Measurements from ENCODE around the gene EMC7.
"Not testable (repeated sequence)": the region's sequence is repeated elsewhere in the genome, so short reads cannot be mapped to it uniquely, and the experiment has no call there.

Gene EMC7

DNA sequence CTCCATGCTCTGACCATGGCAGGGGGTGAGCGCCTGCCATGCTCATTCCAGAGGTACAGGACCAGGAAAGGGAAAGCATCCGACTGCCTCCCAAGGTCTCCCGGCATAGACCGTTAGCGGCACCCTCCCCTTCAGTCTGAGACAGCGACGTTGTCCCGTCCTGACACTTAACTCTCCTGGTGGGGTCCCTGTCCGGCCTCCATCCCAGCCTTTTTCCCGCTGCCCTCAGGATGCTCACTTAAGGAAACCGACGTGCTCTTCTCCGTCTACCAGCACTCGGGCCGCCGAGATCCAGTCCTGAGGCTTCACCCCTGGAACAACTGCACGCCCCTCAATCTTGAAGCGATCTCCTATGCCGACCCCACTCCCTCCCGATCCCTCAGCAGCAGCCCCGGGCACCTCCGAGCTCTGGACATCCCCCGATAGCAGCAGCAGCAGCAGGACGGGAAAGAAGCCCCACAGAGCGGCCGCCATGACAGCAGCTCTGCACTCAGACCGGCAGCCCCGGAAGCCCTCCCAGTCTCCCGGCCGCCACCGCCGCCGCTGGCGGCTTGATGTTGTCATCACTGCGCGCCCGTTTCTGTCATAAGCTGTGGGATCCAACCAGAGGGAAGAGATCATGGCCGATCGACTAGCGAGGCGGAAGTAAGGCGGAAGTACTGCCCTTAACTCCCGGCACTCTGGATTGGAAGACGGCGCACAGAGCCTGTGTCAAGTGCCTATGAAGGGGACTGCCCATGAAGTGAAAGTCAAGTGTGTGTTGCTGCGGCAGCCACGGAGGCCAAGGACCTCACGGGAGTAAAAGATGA is at the start of gene EMC7, which contains the start of gene PGBD4:
Gene EMC7 (minus strand): TSS at position 497 of the 809 bp plus-strand sequence. CDS start 23 bp downstream, at position 474.
Gene PGBD4 (plus strand): TSS at position 718 of the 809 bp plus-strand sequence. CDS start 449 bp downstream, outside the sequence.
- peak; percentile 98 for DNase-seq (ENCODE audit: low spot score)

DNA sequence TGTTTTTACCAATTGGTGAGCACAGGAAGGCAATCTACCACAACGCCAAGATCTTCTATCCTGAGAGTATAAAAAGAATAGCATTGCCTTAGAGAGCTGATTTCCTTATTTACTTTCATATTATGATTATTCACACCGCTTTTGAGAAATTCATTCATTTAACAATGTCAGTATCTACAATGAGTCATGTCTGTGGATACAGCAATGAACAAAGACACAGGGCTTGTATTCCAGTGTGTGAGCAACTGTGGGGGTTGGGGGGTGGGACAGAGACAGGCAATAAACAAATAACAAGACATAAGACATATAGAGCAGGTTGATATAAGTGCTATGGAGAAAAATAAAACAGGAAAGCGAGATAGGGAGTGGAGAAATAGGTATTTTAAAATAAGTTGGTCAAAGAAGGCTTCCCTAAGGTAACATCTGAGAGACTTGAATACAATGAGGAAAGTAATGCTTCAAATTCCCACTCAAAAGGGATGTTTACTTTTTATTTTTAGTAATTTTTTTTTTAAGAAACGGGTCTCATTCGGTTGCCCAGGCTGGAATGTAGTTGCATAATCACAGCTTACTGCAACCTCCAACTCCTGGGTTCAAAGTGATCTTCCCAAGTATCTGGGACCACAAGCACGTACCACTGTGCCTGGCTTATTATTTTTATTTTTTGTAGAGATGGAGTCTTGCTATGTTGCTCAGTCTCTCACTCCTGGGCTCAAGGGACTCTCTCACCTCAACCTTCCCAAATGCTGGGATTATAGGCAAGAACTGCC is 45.9 kb upstream of the EMC7 start:
- no peak for DNase-seq (ENCODE audit: low spot score)

DNA sequence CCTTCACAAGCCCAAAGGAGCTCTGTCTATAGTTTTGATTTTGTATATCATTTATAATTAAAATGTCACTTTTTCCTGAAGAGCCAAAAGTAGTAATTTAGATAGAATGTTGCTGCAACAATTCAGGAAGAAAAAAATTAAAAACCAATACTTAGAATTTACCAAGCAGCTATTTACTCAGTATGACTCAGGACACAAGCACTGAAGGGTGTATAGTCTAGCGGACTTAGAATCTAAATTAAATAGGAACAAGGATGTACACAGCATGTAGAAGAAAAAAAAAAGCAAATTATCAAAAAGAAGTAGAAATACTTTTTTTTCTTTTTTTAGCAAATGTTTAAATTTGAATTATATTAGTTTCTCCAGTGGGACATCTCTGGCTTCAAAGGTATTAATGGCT is 31.8 kb upstream of the EMC7 start:
- DNase-seq (ENCODE audit: low spot score): no peak

DNA sequence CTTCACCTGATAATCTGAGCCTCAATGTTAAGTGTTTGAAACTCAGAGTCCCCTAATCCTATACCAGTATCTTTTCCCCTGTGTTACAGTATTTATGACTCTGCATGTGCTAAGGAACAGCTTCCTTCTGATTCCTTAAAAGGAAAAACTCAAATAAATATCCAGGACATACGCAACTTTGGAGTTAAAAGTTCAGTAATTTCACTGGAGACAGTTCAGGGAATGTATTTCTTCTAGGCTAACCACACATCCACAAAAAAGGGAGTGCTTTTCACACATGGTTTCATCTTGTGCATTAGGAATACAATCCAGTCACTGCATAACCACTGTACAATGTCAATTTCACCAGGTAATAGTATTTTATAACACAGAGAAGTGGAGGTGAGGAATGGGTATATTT is 31.2 kb upstream of the EMC7 start:
- DNase-seq (ENCODE audit: low spot score): no peak

DNA sequence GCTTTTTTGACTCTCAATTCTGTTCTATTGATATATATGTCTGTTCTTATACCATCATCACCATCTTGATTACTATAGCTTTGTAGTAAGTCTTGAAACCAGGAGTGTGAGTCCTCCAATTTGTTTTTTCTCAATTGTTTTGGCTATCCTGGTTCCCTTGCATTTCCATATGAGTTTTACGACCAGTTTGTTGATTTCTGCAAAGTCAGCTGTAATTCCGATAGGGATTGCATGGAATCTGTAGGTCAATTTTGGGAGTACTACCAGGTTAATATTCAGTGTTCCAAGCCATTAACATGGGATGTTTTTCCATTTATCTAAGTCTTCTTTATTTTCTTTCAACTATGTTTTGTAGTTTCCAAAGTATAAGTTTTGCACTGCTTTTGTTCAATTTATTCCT is 27.2 kb upstream of the EMC7 start:
- DNase-seq (ENCODE audit: low spot score): no peak

DNA sequence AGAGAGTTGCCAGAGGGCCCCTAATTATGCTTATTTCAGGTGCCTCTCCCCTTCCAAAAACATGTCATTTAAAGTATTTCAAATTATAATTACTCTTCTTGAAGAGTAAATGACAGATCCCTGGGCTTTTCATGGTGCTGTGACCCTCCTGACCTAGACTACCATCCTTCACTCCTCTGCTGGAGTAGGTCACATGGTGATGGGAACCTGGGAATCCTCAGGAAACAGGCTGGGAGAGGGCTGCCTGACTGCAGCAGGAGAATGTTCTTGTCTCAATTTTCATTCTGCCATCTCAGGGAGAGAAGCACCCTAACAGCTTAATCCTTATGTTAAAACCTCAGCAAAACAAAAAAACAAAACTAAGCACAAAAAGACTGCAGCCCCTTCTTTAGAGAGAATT is 24.9 kb upstream of the EMC7 start:
- DNase-seq (ENCODE audit: low spot score): peak; percentile 17

- DNase-seq (ENCODE audit: low spot score): no peak
These were observed 24.3 kb upstream of the EMC7 start for GRCh38 chr15:34125945-34126344.

GRCh38 chr15:34124651-34125050 is 23.0 kb upstream of the EMC7 start:
- DNase-seq (ENCODE audit: low spot score): no peak

- no peak for DNase-seq (ENCODE audit: low spot score)
These were observed 21.1 kb upstream of the EMC7 start for GRCh38 chr15:34122771-34123183.

DNA sequence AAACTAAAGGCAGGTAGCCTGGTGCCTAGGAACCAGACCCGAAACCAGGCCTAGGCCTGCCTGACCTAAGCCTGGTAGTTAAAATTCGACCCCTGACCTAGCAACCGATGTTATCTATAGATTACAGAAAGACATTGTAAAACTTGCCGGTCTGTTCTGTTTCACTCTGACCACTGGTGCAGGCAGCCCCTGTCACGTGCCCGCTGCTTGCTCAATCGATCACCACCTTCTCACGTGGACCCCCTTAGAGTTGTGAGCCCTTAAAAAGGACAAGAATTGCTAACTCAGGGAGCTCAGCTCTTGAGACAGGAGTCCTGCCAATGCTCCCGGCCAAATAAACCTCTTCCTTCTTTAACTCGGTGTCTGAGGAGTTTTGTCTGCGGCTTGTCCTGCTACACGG is 20.1 kb upstream of the EMC7 start:
- DNase-seq (ENCODE audit: low spot score): not testable (repeated sequence)

GRCh38 chr15:34120420-34120819 is 18.8 kb upstream of the EMC7 start:
- not testable (repeated sequence) for DNase-seq (ENCODE audit: low spot score)

GRCh38 chr15:34119291-34119690 is 17.6 kb upstream of the EMC7 start:
- no peak for DNase-seq (ENCODE audit: low spot score)

GRCh38 chr15:34116620-34117019 is 15.0 kb upstream of the EMC7 start:
- DNase-seq (ENCODE audit: low spot score): no peak

- no peak for DNase-seq (ENCODE audit: low spot score)
These were observed 13.1 kb upstream of the EMC7 start for GRCh38 chr15:34114739-34115138.

DNA sequence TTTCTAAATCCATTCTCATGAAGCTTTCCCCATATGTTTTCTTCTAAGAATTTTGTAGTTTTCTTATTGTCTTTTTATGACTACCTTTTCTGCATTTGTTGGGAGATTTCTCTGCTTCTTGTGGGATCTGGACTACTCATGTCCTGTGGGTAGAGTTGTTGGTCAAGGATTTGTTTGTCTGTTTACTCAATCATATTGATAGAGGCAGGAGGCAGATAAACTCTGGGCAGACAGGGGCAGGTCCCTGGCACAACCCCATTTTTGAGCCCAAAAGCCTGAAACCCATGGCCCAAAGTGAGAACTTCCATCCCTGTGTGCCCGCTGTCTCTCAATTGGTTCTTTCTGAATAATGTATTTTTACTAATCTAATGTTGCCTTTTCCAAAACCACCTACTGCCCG is 12.6 kb upstream of the EMC7 start:
- DNase-seq (ENCODE audit: low spot score): no peak

DNA sequence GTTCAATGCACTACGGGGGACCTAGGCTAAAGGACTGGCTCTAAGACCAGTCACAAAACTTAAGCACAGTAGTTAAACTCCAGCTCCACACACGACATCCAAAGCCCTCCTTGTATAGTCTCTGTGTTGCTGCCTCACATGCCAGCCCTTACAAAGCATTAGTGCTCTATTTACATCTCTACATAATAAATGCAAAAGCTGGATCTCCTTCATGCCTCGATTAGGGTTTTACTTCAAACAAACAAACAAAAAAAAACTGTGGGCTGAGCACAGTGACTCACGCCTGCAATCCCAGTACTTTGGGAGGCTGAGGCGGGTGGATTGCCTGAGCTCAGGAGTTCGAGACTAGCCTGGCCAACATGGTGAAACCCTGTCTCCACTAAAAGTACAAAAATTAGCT is 9.8 kb upstream of the EMC7 start:
- no peak for DNase-seq (ENCODE audit: low spot score)

GRCh38 chr15:34109797-34110663 is 8.4 kb upstream of the EMC7 start:
- DNase-seq (ENCODE audit: low spot score): peak; percentile 21

GRCh38 chr15:34107315-34107714 is 5.7 kb upstream of the EMC7 start:
- DNase-seq (ENCODE audit: low spot score): no peak

DNA sequence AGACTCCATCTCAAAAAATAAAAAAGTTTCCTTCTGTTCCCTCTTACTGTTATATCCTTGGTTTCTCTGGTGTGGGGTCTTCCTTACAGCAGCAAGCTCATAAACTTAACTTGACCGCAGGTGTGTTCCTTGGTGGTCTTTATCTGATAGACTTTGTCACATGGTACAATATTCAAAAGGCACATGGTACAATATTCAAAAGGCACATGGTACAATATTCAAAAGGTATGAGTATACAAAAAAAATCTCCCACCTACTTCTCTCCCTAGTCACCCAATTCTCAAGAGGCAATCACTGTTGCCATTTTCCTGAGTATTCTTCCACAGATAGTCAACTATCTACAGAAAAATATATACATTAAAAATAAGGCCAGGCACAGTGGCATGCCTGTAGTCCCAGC is 4.8 kb upstream of the EMC7 start:
- no peak for DNase-seq (ENCODE audit: low spot score)

DNA sequence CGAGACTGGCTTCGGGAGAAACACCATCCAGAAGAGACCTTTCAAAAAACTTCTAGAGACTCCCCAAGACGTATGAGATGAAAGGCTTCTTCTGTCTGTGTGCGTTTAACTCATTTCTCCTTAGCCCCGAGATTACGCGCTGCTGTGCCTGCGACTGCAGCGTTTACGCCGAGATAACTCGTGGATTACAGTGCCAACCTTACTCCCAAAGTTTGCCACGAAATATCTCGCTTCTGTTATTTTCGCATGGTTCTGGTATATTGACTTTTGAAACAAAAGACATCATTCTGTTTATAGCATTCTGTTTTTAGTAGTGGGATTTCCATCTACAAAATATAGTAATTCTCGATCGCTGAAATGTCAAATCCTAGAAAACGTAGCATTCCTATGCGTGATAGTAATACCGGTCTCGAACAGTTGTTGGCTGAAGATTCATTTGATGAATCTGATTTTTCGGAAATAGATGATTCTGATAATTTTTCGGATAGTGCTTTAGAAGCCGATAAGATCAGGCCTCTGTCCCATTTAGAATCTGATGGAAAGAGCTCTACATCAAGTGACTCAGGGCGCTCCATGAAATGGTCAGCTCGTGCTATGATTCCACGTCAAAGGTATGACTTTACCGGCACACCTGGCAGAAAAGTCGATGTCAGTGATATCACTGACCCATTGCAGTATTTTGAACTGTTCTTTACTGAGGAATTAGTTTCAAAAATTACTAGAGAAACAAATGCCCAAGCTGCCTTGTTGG is 688 bp upstream of the EMC7 start:
- no peak for DNase-seq (ENCODE audit: low spot score)

GRCh38 chr15:34099914-34100313 is 1.7 kb downstream of the EMC7 start:
- no peak for DNase-seq (ENCODE audit: low spot score)

DNA sequence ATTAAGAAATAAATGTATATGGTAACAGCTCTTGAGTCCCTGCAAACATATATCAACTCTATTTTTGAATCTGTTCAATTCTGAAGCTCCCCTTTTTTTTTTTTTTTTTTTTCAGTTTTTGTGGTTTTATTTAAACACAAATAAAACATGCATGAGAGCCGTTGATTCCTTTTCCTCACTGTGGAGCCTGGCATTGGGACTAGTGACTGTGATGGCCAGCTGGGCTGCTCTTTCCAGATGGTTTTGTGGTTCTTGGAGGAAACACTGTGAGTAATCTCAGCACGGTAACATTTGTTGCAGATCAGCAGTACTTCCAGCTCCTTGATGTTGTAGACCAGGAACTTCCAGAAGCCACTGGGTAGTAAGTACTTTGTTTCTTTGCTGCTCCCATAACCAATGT is 15.9 kb downstream of the EMC7 start:
- DNase-seq (ENCODE audit: low spot score): no peak

Data from iPS-NIHi11 (cell line).